ENCODE measurements around the gene JAZF1.

GRCh38 chr7:28140979-28141378, 39.6 kb downstream of the JAZF1 start:
- no peak for TF ChIP-seq CTCF (IDR thresholded peaks at IDR 0.05)
- TF ChIP-seq POLR2A (IDR thresholded peaks at IDR 0.05) = no peak

Data from testis (tissue), 2 donors.